ENCODE results near the gene KEAP1. TPM values are rescaled to one million over a fixed set of nuclear protein-coding genes. Genes with fewer than 3 reads are reported as not detected.
"Not testable (repeated sequence)": the region's sequence is repeated elsewhere in the genome, so short reads cannot be mapped to it uniquely, and the experiment has no call there.

KEAP1 gene
- total RNA-seq = 10 to 100 TPM; 44.3 to 75.8 (median 69.9) TPM

- WGBS = 10% methylated on average over 31 of the region's 73 CpGs
- no peak for DNase-seq (ENCODE audit: low spot score in 2 of 2)
- TF ChIP-seq POLR2AphosphoS5 (IDR thresholded peaks at IDR 0.05) = no peak
- peaks cover 17% of the 10 kb centered on the region for H3K36me3 ChIP-seq
- H3K4me3 ChIP-seq = peak within 1 kb of the TSS; percentile 87
- peaks cover 41% of the 10 kb centered on the region for H3K4me1 ChIP-seq
- H3K27me3 ChIP-seq = no peaks in the 10 kb centered on the region
- H3K27ac ChIP-seq = peak within 1 kb of the TSS; percentile 93
- no peaks in the 10 kb centered on the region for H3K9me3 ChIP-seq
Measured at GRCh38 chr19:10503002-10503789, at the start of gene KEAP1. KEAP1 (minus strand) TSS chr19:10503356; CDS start chr19:10500033, 3,323 bp downstream.

- Histone ChIP-seq H3K27ac (no peak overlapping the region), H3K27me3 (no peaks in the 10 kb centered on the region), H3K9me3 (no peaks in the 10 kb centered on the region), H3K4me3 (no peak overlapping the region), H3K36me3 (peaks cover 88% of the 10 kb centered on the region), H3K4me1 (peaks cover 42% of the 10 kb centered on the region)
- WGBS = 79% methylated on average over 10 of the region's 12 CpGs
- no peak for TF ChIP-seq POLR2A (IDR thresholded peaks at IDR 0.05)
- no peak for TF ChIP-seq CTCF (IDR thresholded peaks at IDR 0.05)
- DNase-seq (ENCODE audit: low spot score in 2 of 2) = no peak
Measured at GRCh38 chr19:10552510-10553053, 49.4 kb upstream of the KEAP1 start.

- peaks cover 88% of the 10 kb centered on the region for H3K36me3 ChIP-seq
- no peaks in the 10 kb centered on the region for H3K9me3 ChIP-seq
- no peak overlapping the region for H3K4me3 ChIP-seq
- 81% methylated on average over 7 of the region's 12 CpGs for WGBS
- TF ChIP-seq CTCF (IDR thresholded peaks at IDR 0.05) (peak in 1 of 2 donors; percentile 6), EP300 (IDR thresholded peaks at IDR 0.05) (no peak)
- H3K4me1 ChIP-seq = peaks cover 47% of the 10 kb centered on the region
- H3K27me3 ChIP-seq = no peaks in the 10 kb centered on the region
- H3K27ac ChIP-seq = no peak overlapping the region
- no peak for DNase-seq (ENCODE audit: low spot score in 2 of 2)
Measured at GRCh38 chr19:10551698-10552301, 48.6 kb upstream of the KEAP1 start.

- 96% methylated on average over 9 of the region's 9 CpGs for WGBS
- peaks cover 84% of the 10 kb centered on the region for H3K36me3 ChIP-seq
- peaks cover 46% of the 10 kb centered on the region for H3K4me1 ChIP-seq
Measured at GRCh38 chr19:10551006-10551405, 47.9 kb upstream of the KEAP1 start.

GRCh38 chr19:10550336-10550735 is 47.2 kb upstream of the KEAP1 start:
- H3K27ac ChIP-seq = no peak overlapping the region
- H3K36me3 ChIP-seq = peaks cover 78% of the 10 kb centered on the region
- H3K27me3 ChIP-seq = no peaks in the 10 kb centered on the region
- no peaks in the 10 kb centered on the region for H3K9me3 ChIP-seq
- peaks cover 45% of the 10 kb centered on the region for H3K4me1 ChIP-seq
- H3K4me3 ChIP-seq = no peak overlapping the region
- DNase-seq (ENCODE audit: low spot score in 2 of 2) = no peak
- TF ChIP-seq POLR2AphosphoS5 (IDR thresholded peaks at IDR 0.05) (no peak), POLR2A (IDR thresholded peaks at IDR 0.05) (no peak), CTCF (IDR thresholded peaks at IDR 0.05) (no peak), EP300 (IDR thresholded peaks at IDR 0.05) (no peak)
- WGBS = 91% methylated on average over 6 of the region's 6 CpGs

More at GRCh38 chr19:10551006-10551405, 47.9 kb upstream of the KEAP1 start:
- not testable (repeated sequence) for H3K27me3 ChIP-seq; DNase-seq (ENCODE audit: low spot score in 2 of 2); H3K9me3 ChIP-seq; H3K4me3 ChIP-seq; H3K27ac ChIP-seq

GRCh38 chr19:10549733-10550132 is 46.6 kb upstream of the KEAP1 start:
- no peaks in the 10 kb centered on the region for H3K9me3 ChIP-seq
- no peak overlapping the region for H3K27ac ChIP-seq
- no peaks in the 10 kb centered on the region for H3K27me3 ChIP-seq
- 88% methylated on average over 7 of the region's 7 CpGs for WGBS
- H3K4me3 ChIP-seq = no peak overlapping the region
- peaks cover 74% of the 10 kb centered on the region for H3K36me3 ChIP-seq
- no peak for TF ChIP-seq CTCF (IDR thresholded peaks at IDR 0.05)
- no peak for TF ChIP-seq POLR2A (IDR thresholded peaks at IDR 0.05)
- TF ChIP-seq EP300 (IDR thresholded peaks at IDR 0.05) = no peak
- no peak for TF ChIP-seq POLR2AphosphoS5 (IDR thresholded peaks at IDR 0.05)
- DNase-seq (ENCODE audit: low spot score in 2 of 2) = no peak
- H3K4me1 ChIP-seq = peaks cover 45% of the 10 kb centered on the region

All from suprapubic skin (tissue), 4 donors.